Jurkat, Clone E6-1 (cell line): ENCODE measurements around the gene EXPH5.

ENCODE experiments used
- DNase-seq: peaks from one replicate; pipeline ENCODE4 v3.0.0-alpha.2; 2011; ENCODE audit warnings: low read depth, low spot score
- H3K4me3 ChIP-seq: 2 replicates; pipeline ENCODE4 v1.5.1; 2011; ENCODE audit warnings: mild to moderate bottlenecking, low read length, control low read depth, moderate library complexity

The EXPH5 gene

DNA sequence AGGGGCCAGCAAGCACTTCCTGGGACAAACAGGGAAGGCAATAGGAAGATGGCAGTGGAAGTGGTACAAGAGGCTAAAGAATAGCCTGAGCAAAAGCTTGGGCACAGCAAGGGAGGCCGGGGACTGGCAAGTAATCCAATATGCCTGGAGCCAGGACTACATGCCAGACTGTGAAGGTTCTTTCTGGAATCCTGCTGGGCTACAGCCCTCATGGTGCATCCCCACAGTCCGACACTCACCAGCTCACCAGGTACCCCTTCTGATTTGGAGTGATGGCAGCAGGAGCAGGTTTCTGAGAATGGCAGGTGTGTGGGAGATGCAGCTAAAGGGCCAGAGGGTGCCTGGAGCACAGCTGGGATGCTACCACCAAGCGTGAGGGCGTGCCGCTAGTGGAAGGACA lies 63.1 kb downstream of the EXPH5 start:
- H3K4me3 ChIP-seq = no peak overlapping the region
- no peak for DNase-seq

DNA sequence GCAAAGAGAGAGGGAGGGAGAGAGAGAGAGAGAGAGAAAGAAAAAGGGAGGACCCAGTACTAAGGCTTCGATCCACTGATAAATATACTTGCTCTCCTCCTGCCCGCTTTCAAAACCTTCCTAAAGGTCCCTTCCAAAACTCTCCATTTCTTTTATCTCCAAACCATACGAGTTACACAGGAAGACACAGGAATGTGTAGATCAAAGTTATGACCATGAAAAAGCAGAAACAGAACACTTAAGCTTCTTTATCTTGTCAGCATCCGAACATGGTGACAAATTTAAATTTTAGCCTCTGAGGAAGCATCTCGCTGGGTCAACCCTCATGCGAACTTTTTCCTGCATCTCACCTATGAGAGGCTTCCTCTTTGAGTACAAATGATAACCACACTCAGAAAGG lies 66.2 kb downstream of the EXPH5 start:
- no peak overlapping the region for H3K4me3 ChIP-seq
- DNase-seq = no peak

DNA sequence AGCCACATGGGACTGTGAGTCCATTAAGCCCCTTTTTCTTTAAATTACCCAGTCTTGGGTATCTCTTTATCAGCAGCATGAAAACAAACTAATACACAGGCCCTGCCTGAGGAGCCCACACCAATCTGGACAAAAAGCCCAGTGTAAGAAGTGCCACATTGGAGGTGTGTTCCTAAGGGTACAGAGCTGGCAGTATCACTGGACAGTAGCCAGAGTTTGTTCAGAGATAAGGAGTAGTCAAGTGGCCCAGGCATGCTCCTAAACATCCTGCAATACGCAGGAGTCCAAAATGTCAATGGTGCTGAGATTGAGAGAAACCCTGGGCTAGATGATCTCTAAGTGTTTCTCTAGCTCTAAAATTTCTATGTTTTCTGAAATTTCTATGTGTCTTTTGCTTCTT lies 68.4 kb downstream of the EXPH5 start:
- H3K4me3 ChIP-seq = no peak overlapping the region
- no peak for DNase-seq

DNA sequence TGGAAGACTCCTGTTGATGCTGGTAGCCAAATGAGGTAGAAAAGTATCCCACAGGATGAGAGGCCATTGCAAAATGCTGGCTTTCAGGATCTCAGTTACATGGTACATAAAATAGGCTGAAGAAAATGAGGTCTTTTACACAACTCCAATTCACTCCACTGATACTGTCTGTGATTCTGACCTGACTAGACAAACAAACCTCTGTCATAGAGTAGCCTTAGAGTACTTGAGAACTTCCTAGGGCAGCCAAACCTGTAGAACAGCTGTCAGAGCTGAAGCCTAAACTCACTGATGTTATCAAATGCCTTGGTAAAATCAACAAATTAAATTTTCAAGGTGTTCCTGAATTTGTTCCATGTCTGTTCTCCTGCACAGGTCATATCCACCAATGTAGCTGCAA lies 69.1 kb downstream of the EXPH5 start:
- no peak overlapping the region for H3K4me3 ChIP-seq
- DNase-seq = no peak

DNA sequence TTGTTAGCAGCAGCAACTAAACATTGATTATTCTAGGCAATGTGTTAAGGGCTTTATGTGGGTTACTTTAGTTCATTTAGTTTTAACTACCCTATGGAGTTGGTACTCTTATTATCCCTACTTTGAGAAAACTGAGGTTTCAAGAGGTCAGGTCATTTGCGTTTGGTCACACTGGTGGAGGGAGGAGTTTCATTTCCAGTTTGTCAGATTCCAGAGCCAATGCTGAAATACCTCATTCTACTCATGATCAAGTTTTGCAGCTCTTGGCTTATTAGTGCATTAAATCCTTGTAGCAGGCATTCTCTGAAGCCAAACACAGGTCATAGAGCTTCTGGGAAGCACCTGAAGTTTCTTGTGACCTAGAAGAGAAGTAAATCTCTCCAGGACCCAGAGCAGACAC lies 71.2 kb downstream of the EXPH5 start:
- no peak overlapping the region for H3K4me3 ChIP-seq
- no peak for DNase-seq

DNA sequence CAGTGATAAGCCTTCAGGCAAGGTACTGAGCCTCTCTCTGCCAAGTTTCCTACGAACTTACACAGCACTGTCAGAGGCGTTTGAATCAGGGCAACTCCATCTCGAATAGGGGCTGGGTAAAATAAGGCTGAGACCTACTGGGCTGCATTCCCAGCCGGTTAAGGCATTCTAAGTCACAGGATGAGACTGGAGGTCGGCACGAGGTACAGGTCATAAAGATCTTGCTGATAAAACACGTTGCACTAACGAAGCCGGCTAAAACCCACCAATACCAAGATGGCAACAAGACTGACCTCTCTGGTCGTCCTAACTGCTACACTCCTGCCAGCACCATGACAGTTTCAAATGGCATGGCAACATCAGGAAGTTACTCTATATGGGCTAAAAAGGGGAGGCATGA lies 75.0 kb downstream of the EXPH5 start:
- no peak for DNase-seq
- no peak overlapping the region for H3K4me3 ChIP-seq

DNA sequence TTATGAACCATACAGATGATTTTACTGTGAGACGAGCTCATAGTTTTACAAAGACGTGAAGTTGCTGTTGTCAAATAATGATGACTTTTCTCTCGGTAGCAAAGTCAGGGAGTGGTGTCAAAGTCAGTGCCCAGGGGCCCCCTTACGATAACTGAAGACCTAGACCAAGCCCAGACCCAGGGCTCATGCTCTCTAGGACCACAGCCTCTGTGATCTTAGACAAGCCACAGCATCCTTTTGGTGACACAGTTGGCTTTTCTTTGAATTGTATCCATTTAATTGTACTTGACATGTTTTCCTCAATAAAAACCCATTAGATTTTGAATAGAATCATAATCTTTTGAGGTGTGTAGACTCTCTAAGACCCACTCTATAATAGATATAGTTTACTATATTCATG lies 77.4 kb downstream of the EXPH5 start:
- no peak overlapping the region for H3K4me3 ChIP-seq
- no peak for DNase-seq

DNA sequence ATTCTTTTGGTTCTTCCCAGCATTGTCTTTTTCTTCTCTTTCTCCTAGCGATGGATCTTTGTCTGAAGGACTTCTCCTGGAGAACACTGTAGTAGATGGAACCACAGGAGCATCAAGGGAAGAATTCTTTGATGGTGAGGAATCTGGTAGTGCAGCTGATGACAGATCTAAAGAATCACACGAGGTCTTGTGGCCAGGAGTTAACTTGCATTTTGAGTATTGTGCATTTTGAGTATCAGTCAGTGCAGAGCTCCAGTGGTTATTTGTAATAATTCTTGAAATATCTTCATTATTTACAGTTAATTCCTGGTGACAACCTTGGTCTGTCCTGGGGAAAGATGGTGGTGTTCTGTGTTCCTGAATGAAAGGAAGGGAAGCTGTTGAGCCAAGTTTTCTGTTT lies 80.9 kb downstream of the EXPH5 start:
- no peak for DNase-seq
- no peak overlapping the region for H3K4me3 ChIP-seq

DNA sequence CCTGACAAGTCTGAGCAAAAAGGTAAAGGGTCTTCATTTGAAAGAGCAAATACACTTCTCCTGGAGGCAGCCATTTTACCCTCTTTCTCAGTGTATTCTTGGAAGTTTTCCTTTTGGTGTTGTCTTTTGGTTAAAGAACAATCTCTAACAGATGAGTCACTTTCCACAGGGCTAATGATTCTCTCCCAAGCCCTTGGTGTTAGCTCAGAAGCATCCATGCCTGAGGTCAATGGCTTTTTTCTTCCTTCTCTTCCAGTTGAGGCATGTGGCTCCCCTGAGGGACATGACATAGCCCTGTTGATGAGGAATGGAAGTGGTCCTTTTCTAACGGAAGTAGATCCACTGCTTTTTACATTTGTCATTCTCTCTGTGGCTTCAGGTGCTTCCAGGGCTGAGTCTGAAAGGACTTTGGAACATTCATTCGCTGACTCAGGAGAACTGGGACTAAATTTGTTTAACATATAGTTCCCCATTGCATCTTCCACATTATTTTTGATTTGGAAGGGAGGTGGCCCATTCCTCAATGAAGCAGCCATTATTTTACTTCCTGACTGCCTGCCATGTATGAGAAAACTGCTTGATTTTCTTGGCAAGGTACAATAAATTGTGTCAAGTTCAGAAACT lies 81.6 kb downstream of the EXPH5 start:
- no peak for DNase-seq
- H3K4me3 ChIP-seq = no peak overlapping the region

DNA sequence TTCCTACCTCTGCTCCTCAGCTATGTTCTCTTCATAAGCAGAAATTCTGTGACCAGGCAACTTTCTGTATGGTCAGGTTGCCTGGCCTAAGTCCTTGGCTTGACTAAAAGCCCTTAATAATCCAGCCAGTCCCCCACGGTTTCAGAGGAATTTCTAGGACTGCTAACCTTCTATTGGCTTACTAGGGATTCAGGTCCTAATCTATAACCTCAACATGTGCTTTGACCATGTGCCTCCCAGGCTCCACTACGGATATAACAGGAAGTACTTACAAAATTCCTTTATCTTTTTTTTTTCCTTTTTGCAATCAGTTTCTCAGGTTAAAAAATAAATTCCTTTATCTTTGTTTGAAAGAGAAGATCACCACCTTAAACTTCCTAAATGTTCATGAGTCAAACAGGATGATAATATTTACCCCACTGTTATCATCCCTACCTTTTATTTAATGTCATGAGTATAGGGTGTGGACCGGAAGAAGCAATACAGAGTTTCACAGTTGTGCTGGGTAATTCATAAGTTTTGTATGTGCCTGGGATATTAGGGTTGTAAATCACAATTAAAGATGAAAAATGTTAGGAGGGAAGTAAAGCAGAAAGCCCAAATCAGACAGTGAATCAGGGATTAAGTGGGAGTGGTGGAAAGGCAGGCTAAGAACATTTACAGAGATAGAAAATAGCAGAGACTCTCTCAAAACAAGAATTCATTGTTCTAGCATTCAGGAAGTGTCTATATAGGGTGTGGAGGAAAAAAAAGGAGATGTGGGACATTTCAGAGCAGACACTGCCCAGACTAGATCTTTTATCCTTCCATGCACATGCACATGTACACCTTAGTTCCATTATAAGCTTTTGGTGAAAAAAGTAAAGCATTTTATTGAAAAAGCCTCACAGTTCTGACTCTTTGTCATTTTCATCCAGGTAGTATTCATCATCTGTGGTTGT lies 84.6 kb downstream of the EXPH5 start:
- H3K4me3 ChIP-seq = no peak overlapping the region

DNA sequence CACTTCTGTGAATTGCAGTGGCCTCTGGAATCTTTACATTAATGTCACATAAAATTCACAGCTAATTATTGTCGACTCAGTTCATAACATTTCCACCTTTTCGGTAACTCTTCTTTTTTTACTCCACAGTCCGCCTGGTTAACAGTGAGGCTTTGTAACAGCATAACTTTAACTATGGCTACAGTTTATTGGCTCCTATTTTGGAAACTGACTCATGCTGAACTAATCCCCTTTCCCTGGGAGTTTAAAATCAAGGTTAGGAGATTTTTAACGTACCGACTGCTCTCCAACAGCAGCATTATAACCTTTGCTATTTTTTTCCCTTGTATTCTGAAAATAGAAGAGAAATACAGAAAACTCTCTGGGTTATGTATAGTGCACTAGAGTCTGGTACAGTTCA lies 92.2 kb downstream of the EXPH5 start:
- H3K4me3 ChIP-seq = no peak overlapping the region
- DNase-seq = no peak

More for the DNA sequence above, 84.6 kb downstream of the EXPH5 start:
- no peak for DNase-seq

DNA sequence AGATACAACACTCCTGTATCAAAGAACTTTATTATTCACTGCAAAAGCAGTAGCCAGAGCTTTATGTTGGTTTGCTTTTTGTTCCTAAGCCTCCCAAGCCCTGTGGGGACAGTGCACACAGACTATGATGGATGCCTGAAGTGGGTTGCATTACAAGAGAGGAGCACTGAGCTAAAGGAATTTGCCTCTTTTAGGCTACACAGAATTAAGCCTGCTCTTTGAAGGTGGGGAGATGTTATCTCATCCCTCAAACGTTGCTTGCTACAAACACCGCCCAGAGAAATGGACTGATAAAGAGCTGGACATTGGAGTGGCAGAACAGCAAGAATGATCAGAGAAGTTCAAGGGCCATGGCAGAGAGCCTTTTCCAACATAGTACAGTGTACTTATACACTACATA lies 92.8 kb downstream of the EXPH5 start:
- DNase-seq = no peak
- no peak overlapping the region for H3K4me3 ChIP-seq

DNA sequence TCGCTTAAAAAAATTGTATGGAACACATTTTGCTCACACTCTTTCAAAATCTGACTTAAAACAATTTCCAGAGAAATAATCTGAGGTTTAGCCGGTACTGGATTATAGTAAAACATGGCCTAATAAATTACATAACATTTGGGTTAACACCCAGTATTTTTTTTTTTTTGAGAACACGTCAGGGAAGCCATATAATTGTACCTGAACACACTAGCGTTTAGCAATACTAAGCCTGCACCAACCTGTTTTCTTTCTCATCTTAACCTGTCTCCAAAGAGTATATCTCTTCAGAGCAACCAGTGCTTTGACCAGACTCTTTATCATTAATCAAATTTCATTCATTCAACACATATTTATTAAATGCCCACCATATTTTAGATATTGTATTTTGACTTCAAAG lies 93.4 kb downstream of the EXPH5 start:
- no peak for DNase-seq
- H3K4me3 ChIP-seq = no peak overlapping the region

DNA sequence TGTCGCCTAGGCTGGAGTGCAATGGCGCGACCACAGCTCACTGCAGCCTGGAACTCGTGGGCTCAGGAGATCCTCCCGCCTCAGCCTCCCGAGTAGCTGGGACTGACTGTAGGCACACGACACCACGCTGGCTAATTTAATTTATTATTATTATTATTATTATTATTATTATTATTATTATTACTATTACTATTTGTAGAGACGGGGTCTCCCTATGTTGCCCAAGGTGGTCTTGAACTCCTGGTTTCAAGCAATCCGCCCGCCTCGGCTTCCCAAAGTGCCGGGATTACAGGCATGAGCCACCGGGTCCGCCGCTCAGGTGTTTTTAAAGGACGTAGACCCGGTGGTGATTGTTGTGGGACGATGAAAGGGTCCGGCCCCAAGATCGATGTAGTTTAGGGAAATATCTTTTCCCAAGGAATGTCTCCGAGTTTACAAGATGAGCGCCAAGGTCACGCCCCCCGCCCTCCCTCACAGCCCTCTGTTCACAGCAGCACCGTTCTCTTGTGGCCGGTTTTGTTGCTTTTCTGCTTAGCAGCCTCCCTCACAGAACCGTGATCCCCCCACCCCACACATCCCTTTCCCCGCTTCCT lies 94.7 kb downstream of the EXPH5 start:
- H3K4me3 ChIP-seq = no peak overlapping the region
- DNase-seq = no peak

DNA sequence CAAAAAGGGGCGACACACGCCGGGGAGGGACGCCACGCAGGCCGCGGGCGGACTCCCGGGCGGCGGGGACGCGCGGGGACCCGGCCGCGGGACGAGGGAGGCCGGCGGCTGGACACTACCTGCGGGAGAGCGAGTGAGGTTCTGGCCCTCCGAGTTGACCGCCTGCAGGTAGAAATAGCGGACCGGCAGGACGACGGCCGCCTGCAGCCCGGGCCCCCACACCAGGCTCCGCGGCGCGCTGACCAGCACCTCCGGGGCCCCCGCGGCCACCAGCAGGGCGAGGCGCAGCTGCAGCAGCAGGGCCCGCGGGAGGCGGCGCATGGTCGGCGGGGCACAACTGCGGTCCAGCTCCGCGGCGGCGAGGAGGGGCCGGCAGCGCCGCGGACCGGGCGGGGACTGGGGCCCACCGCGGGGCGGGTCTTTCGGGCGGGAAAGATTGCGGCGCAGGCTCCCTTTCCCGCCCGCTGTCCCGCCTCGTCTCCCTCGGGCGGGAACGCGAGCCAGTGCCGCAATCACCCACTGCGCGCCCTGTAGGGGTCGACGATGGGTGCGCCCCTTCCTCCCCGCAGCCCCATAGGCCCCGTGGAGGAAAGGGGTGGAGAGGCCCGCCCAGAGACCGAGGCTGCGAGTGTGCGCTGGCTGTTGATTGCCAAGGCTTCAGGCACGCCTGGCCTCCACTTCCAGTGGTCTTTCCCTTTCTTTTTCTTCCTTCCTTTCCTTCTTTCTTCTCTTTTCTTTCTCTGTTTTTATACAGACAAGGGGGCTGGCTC lies 95.3 kb downstream of the EXPH5 start, which contains the start of gene POGLUT3:
Gene POGLUT3, minus strand, starts transcription at position 339 of the 770 bp plus-strand sequence. Its CDS starts 18 bp downstream, at position 321.
- DNase-seq = no peak
- H3K4me3 ChIP-seq = no peak within 1 kb of the TSS

DNA sequence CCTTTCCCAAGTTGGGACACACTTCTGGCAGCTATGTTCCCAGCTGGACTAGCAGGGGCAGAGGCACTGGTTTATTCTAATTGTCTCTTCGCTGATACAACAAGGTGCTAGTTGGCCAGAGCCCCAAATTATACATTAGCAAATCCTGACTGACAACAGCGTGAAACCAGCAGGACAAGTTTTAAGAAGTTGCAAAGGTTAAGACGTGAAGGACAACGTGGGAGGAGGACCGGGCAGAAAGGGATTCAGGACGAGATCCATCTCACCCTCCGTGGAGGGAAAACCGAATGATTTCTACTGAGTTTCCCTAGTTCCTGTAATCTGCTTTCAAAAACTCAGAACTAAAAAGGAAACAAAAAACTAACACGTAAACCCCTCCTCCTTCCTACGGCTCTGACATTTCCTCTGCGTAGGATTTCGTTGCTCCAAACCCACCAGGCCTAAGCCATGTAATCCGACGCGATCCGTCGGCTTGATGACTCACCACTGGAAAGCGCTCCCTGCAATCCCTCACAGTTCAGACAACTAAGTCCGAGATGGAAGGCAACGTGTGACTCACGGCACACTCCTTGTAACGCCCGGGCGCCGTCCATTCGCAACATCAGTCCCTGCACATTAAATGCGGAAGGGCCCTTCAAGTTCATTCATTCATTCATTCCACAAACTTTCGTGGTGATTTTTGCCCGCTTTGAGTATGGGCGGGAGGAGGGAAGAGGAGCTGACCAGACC lies 96.1 kb downstream of the EXPH5 start:
- H3K4me3 ChIP-seq = no peak overlapping the region
- no peak for DNase-seq

DNA sequence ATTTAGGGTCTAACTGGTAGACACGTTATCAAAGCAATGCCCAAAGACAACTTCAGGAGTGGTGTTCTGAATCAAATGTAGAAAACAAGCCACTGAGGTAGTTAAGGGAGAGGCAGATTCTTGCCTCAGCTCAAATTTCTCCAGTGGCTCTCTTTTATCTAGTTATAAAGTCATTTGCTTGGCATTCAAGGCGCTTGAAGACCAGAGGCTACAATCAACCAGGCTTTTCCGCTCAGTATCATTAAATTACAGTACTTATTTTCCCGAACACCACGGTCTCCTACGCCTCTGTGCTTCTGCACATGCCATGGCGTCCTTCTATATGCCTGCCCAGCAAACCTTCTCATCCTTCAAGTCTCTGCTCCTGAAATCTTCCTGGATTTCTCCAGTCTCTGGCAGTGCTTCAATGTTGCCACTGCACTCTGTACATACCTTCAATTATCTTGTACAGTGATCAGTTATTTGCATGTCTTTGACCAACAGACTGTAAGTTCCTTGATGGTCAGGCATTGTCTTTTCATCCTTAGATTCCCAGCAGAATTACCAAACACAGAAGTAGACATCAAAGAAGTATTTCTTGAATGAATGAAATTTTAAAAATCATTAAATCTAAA lies 96.8 kb downstream of the EXPH5 start:
- H3K4me3 ChIP-seq = no peak overlapping the region
- no peak for DNase-seq

DNA sequence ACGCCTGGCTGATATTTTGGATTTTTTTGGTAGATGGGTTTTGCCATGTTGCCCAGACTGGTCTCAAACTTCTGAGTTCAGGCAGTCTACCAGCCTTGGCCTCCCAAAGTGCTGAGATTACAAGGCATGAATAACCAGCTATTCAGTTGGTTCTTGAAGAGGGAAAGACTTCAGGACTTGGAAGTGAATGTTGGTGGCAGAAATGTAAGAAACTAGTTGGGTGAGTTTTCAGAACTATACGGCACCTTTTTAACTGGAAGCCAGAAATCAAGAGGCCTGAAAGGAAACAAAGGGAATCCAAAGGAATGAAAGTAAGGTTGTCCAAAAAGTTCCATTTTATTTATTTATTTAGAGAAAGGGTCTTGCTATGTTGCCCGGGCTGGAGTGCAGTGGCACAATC lies 98.2 kb downstream of the EXPH5 start:
- no peak overlapping the region for H3K4me3 ChIP-seq
- no peak for DNase-seq

DNA sequence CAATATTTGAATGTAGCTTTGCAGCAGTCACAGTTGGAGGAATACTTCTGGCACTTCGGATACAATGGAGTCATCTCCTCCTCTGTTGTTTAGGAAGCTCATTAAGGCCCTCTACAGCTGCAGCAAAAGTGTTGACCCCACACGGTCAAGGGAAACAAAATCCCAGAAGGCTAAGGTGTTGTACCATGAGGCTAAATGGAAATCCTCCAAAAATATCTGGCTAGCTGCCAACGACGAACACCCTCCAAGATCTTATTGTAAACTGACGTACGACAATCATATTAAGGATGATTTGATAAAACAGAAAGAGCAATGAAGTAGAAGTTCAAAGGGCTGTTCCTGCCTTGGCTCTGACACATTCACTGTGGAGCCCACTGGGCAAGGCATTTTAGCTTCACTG lies 99.4 kb downstream of the EXPH5 start:
- no peak for DNase-seq
- no peak overlapping the region for H3K4me3 ChIP-seq
